SJCRH30 (cell line): Measurements from ENCODE around the gene FABP2. TPM values are rescaled to one million over a fixed set of nuclear protein-coding genes. Genes with fewer than 3 reads are reported as not detected.

Experiments
- total RNA-seq: library from RNA; depleted of rRNA; stranded (reverse); fragments of >200 nt; shearing (Covaris generic); gene quantifications from 2 replicates; pipeline ENCODE4 v1.2.3, GENCODE V29; 2014; rRNA removed

FABP2 gene
- total RNA-seq, 1 experiment from 2014 or later, result not detected

Other genes starting within 250 kb of the FABP2 start
- gene MYOZ2, start 186.3 kb downstream of the FABP2 start, total RNA-seq, result 1.5 and 1.6 TPM in 2 replicates
- 10.5 and 14.0 TPM in 2 replicates for gene USP53, start 109.4 kb downstream of the FABP2 start, total RNA-seq